ENCODE measurements around the gene FOXJ1.

Gene FOXJ1

GRCh38 chr17:76124582-76125390, 16.3 kb downstream of the FOXJ1 start:
- ChIA-PET POLR2A (no interaction called here), CTCF (interaction anchor here (1.2 to 13.3 kb wide), 10 partner anchors 9 to 157 kb away, joined by 3 to 292 read pairs (median 6); no protein-coding TSS in a partner anchor)
- TF ChIP-seq, protein P1, sequence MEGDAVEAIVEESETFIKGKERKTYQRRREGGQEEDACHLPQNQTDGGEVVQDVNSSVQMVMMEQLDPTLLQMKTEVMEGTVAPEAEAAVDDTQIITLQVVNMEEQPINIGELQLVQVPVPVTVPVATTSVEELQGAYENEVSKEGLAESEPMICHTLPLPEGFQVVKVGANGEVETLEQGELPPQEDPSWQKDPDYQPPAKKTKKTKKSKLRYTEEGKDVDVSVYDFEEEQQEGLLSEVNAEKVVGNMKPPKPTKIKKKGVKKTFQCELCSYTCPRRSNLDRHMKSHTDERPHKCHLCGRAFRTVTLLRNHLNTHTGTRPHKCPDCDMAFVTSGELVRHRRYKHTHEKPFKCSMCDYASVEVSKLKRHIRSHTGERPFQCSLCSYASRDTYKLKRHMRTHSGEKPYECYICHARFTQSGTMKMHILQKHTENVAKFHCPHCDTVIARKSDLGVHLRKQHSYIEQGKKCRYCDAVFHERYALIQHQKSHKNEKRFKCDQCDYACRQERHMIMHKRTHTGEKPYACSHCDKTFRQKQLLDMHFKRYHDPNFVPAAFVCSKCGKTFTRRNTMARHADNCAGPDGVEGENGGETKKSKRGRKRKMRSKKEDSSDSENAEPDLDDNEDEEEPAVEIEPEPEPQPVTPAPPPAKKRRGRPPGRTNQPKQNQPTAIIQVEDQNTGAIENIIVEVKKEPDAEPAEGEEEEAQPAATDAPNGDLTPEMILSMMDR (IDR thresholded peaks at IDR 0.05; ENCODE audit: insufficient read depth, low read length, missing control alignments), result peak; percentile 23
- DNase-seq (ENCODE audit: low read depth, low spot score), result no peak
- H3K4me3 ChIP-seq (ENCODE audit: low read depth, low read length), result no peak overlapping the region

- ChIA-PET CTCF (interaction anchor here (0.9 to 13.3 kb wide), 9 partner anchors 12 to 175 kb away, joined by 3 to 292 read pairs (median 8); no protein-coding TSS in a partner anchor), POLR2A (no interaction called here)
- no peak for DNase-seq (ENCODE audit: low read depth, low spot score)
- TF ChIP-seq, protein P1 (IDR thresholded peaks at IDR 0.05; ENCODE audit: insufficient read depth, low read length, missing control alignments), result no peak
- H3K4me3 ChIP-seq (ENCODE audit: low read depth, low read length), result no peak overlapping the region
Observed at GRCh38 chr17:76123749-76124581, 17.1 kb downstream of the FOXJ1 start.

- POLR2A ChIA-PET, result no interaction called here
- CTCF ChIA-PET, result interaction anchor here (0.9 to 13.3 kb wide), 12 partner anchors 10 to 176 kb away, joined by 3 to 292 read pairs (median 6); partner anchors contain the start of gene FOXJ1
- TF ChIP-seq, protein P1 (IDR thresholded peaks at IDR 0.05; ENCODE audit: insufficient read depth, low read length, missing control alignments), result no peak
- no peak for DNase-seq (ENCODE audit: low read depth, low spot score)
- H3K4me3 ChIP-seq (ENCODE audit: low read depth, low read length), result no peak overlapping the region
Observed at GRCh38 chr17:76123191-76123499, 17.9 kb downstream of the FOXJ1 start.

DNA sequence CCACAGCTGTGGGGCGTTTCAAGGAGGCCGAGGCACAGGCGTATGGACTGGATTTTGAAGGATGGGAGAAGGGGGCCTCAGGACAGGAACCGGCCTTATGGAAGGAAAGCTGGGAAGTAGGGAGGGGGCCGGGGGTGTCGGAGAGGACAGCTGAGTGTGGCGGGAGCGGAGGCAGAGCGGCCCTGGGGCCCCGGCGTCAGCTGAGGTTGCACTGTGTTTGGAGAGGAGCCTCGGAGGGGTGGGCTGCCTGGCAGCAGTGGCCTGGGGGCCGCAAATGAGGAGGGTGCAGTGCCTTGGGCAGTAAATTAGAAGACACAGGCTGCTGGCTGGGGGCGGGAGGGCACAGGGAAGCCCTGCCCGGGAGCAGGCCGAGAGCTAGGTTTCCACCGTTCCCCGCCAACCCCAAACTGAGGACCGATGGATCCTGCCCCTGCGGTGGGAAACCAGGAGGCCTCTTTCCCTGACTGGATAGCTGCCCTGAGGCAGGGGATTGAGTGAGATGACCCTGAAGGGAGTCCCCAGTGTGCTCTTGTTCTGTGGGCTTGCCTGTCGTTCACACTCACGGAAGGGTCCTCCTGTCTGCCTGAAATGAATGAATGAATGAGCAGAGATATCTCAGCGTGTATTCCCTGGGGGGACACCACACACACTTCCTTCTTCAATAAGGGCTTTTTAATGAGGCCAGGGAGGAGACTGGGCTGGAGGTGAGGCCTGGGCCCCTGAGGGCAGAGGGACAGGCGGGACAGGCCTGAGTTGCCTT, 18.4 kb downstream of the FOXJ1 start:
- ChIA-PET POLR2A (no interaction called here), CTCF (interaction anchor here (0.7 to 13.3 kb wide), 17 partner anchors 9 to 189 kb away, joined by 3 to 292 read pairs (median 5); partner anchors contain the start of gene FOXJ1)
- H3K4me3 ChIP-seq (ENCODE audit: low read depth, low read length), result no peak overlapping the region
- no peak for DNase-seq (ENCODE audit: low read depth, low spot score)
- TF ChIP-seq, protein P1 (IDR thresholded peaks at IDR 0.05; ENCODE audit: insufficient read depth, low read length, missing control alignments), result no peak

GRCh38 chr17:76121932-76122430, 19.1 kb downstream of the FOXJ1 start:
- H3K4me3 ChIP-seq (ENCODE audit: low read depth, low read length), result peak overlapping the region; percentile 23
- TF ChIP-seq, protein P1 (IDR thresholded peaks at IDR 0.05; ENCODE audit: insufficient read depth, low read length, missing control alignments), result no peak
- POLR2A ChIA-PET, result interaction anchor here (0.6 kb wide), 1 partner anchor 158 kb away, joined by 3 read pairs; no protein-coding TSS in a partner anchor
- CTCF ChIA-PET, result interaction anchor here (0.5 to 13.3 kb wide), 34 partner anchors 8 to 263 kb away, joined by 3 to 292 read pairs (median 4); partner anchors contain the start of genes EXOC7, FOXJ1 and RNF157
- DNase-seq (ENCODE audit: low read depth, low spot score), result no peak
